Smooth muscle cell (in vitro differentiated cells): ENCODE measurements around the gene LYPD6. TPM values are rescaled to one million over a fixed set of nuclear protein-coding genes. Genes with fewer than 3 reads are reported as not detected.

Experiments used
- DNase-seq: peaks from one replicate; lab custom pipeline; 2025; ENCODE audit not compliant: unreplicated experiment; lab: John Stamatoyannopoulos, UW
- H2AFZ ChIP-seq: fragments of 200-600 bp; sonication (generic); 2 replicates; pipeline ENCODE4 v1.6.0; 2016; ENCODE audit warnings: antibody characterized with exemption, low read depth, mild to moderate bottlenecking
- H3F3A ChIP-seq: fragments of 200-600 bp; sonication (generic); 2 replicates; pipeline ENCODE4 v1.6.0; 2017; ENCODE audit warnings: antibody characterized with exemption, low read depth
- H3K27ac ChIP-seq: fragments of 200-600 bp; sonication (generic); 2 replicates; pipeline ENCODE4 v1.5.1; 2016; ENCODE audit warnings: low read depth, mild to moderate bottlenecking
- H3K27me3 ChIP-seq: fragments of 200-600 bp; sonication (generic); 2 replicates; pipeline ENCODE4 v1.6.1; 2016; ENCODE audit warnings: low read depth, mild to moderate bottlenecking
- H3K36me3 ChIP-seq: fragments of 200-600 bp; sonication (generic); 2 replicates; pipeline ENCODE4 v1.5.1; 2016; ENCODE audit warnings: low read depth
- H3K4me1 ChIP-seq: fragments of 200-600 bp; sonication (generic); 2 replicates; pipeline ENCODE4 v1.5.1; 2016; ENCODE audit warnings: low read depth
- H3K4me2 ChIP-seq: fragments of 200-600 bp; sonication (generic); 2 replicates; pipeline ENCODE4 v1.6.0; 2016; ENCODE audit warnings: mild to moderate bottlenecking
- H3K4me3 ChIP-seq: fragments of 200-600 bp; sonication (generic); 2 replicates; pipeline ENCODE4 v1.5.1; 2016; ENCODE audit warnings: mild to moderate bottlenecking
- H3K79me2 ChIP-seq: fragments of 200-600 bp; sonication (generic); 2 replicates; pipeline ENCODE4 v1.6.0; 2016; ENCODE audit warnings: low read depth, mild to moderate bottlenecking
- H3K9ac ChIP-seq: fragments of 200-600 bp; sonication (generic); 2 replicates; pipeline ENCODE4 v1.6.0; 2016; ENCODE audit warnings: low read depth
- H3K9me3 ChIP-seq: fragments of 200-600 bp; sonication (generic); replicated peaks from 2 replicates; pipeline ENCODE4 v1.5.1; 2016; ENCODE audit warnings: low read depth
- H4K20me1 ChIP-seq: fragments of 200-600 bp; sonication (generic); 2 replicates; pipeline ENCODE4 v1.6.0; 2016; ENCODE audit warnings: low read depth
- CTCF ChIP-seq: fragments of 200-600 bp; sonication (generic); IDR thresholded peaks from 2 replicates; pipeline ENCODE4 v1.5.1; 2017; ENCODE audit warnings: borderline replicate concordance, mild to moderate bottlenecking, antibody characterized with exemption; ENCODE audit not compliant: insufficient read depth, poor library complexity, severe bottlenecking
- WGBS: methylation state at CpG from one replicate; pipeline ENCODE4 v1.1.7; 2016; ENCODE audit warnings: low lambda C conversion rate; 5-methylcytosine and 5-hydroxymethylcytosine counted together
- polyA plus RNA-seq: library from polyadenylated mRNA; unstranded; fragments of >200 nt; fragmentation: Nextera tagmentation; extraction: Ambion mirVana; gene quantifications from 2 replicates; pipeline ENCODE4 v1.2.1, GENCODE V29; 2016
- total RNA-seq: library from RNA; depleted of rRNA; stranded (reverse); fragments of >200 nt; gene quantifications from 2 replicates; pipeline ENCODE4 v1.2.3, GENCODE V29; 2014

The LYPD6 gene
- total and polyA plus RNA-seq, 2 experiments from 2014 or later, result 1.6 to 9.8 TPM

- Histone ChIP-seq H3K79me2 (peaks cover 4% of the 10 kb centered on the region), H3K4me3 (no peak overlapping the region), H2AFZ (no peak overlapping the region), H3K27ac (no peak overlapping the region), H3F3A (no peaks in the 10 kb centered on the region), H3K4me2 (no peak overlapping the region), H3K9me3 (no peaks in the 10 kb centered on the region), H3K36me3 (no peaks in the 10 kb centered on the region), H3K27me3 (peaks cover 92% of the 10 kb centered on the region), H3K4me1 (peaks cover 5% of the 10 kb centered on the region), H3K9ac (no peak overlapping the region), H4K20me1 (no peaks in the 10 kb centered on the region)
- DNase-seq, result no peak
- no peak for TF ChIP-seq CTCF
- 94% methylated on average over 5 of the region's 5 CpGs for WGBS
These were observed 39.8 kb downstream of the LYPD6 start for GRCh38 chr2:149370061-149370775.

- Histone ChIP-seq H4K20me1 (no peaks in the 10 kb centered on the region), H3F3A (peaks cover 5% of the 10 kb centered on the region)
These were observed 41.1 kb downstream of the LYPD6 start for GRCh38 chr2:149371476-149371875.

GRCh38 chr2:149375801-149376361, 45.5 kb downstream of the LYPD6 start:
- Histone ChIP-seq H3K27me3 (peaks cover 75% of the 10 kb centered on the region), H2AFZ (no peak overlapping the region), H3F3A (peaks cover 5% of the 10 kb centered on the region), H3K36me3 (no peaks in the 10 kb centered on the region), H3K4me3 (no peak overlapping the region), H3K79me2 (no peaks in the 10 kb centered on the region), H3K9ac (no peak overlapping the region), H4K20me1 (no peaks in the 10 kb centered on the region), H3K4me2 (peak overlapping the region; percentile 28), H3K9me3 (no peaks in the 10 kb centered on the region), H3K4me1 (peaks cover 13% of the 10 kb centered on the region), H3K27ac (no peak overlapping the region)
- WGBS, result 57% methylated on average over 8 of the region's 8 CpGs
- no peak for DNase-seq
- TF ChIP-seq CTCF, result no peak

More at GRCh38 chr2:149371476-149371875, 41.1 kb downstream of the LYPD6 start:
- Histone ChIP-seq H3K4me2 (no peak overlapping the region), H3K27me3 (peaks cover 86% of the 10 kb centered on the region), H2AFZ (no peak overlapping the region), H3K79me2 (peaks cover 4% of the 10 kb centered on the region), H3K4me1 (peaks cover 11% of the 10 kb centered on the region), H3K9ac (no peak overlapping the region), H3K36me3 (no peaks in the 10 kb centered on the region), H3K27ac (no peak overlapping the region), H3K4me3 (no peak overlapping the region), H3K9me3 (no peaks in the 10 kb centered on the region)
- no peak for TF ChIP-seq CTCF
- WGBS, result 93% methylated on average over 6 of the region's 6 CpGs
- no peak for DNase-seq
